GM18873 (cell line): ENCODE data around the gene RHBDL3.
"Not testable (repeated sequence)": the region's sequence is repeated elsewhere in the genome, so short reads cannot be mapped to it uniquely, and the experiment has no call there.

Source experiments
- ATAC-seq: cut with Tn5 transposase; IDR thresholded peaks from one replicate; pipeline ENCODE4 v1.9.1; 2021; ENCODE audit warnings: mild to moderate bottlenecking, moderate library complexity, moderate number of reproducible peaks; ENCODE audit not compliant: unreplicated experiment, low FRiP score

The RHBDL3 gene, protein sequence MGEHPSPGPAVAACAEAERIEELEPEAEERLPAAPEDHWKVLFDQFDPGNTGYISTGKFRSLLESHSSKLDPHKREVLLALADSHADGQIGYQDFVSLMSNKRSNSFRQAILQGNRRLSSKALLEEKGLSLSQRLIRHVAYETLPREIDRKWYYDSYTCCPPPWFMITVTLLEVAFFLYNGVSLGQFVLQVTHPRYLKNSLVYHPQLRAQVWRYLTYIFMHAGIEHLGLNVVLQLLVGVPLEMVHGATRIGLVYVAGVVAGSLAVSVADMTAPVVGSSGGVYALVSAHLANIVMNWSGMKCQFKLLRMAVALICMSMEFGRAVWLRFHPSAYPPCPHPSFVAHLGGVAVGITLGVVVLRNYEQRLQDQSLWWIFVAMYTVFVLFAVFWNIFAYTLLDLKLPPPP

DNA sequence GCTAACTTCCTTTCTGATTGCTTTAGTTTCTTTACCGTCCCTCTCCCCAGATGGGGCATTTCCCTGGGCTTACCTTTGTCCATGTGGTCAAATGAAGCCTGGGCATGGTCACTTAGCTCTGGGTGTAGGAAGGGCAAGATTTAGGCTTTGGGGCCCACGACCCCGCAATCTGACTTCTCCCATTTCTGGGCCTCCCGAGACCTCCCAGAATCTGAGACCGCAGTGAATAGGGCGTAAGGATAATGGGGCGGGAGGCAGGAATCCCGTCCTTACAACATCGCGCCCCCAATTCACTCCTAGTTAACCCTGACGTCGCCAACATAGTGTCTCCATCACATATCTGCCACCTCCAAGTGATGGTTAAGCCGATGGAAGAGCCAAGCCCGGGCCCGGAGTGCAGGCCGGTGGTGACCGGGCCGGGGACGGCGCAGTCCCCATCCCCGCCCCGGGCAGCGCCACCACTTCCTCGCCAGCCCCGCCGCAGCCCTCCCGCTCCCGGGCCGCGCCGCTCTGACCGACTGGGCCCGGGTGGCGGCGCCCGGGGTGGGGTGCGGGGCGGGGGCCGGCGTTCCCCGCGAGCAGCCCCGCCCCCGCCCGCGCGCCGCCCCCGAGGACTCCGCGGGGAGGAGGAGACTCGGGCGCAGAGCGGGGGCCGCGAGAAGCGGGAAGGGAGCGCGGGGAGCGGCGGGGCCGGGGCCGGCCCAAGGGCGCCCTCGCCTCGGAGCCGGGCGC is at the start of gene RHBDL3:
TSS of gene RHBDL3 (plus strand) at position 641 of the 732 bp plus-strand sequence. CDS start 358 bp downstream, outside the sequence.
- ATAC-seq = no peak

DNA sequence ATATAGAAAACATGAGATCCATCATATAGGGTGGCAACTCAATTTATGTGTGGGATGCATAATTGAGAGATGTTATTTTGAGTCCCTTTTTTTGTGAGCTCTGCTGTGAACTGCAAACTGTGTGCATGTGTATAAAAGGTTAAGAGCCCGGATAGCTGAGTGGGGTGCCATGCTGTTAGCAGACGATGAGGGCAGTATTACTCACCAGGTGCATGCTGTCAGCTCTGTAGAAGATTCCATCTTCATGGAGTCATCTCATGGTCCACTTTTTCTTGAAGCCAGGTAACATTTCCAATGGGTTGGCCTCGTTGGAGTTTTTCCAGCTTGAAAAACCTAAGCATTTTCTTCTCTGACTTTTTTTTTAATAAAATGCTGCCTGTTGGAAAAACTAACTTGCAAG is 43.0 kb upstream of the RHBDL3 start:
- ATAC-seq = no peak

DNA sequence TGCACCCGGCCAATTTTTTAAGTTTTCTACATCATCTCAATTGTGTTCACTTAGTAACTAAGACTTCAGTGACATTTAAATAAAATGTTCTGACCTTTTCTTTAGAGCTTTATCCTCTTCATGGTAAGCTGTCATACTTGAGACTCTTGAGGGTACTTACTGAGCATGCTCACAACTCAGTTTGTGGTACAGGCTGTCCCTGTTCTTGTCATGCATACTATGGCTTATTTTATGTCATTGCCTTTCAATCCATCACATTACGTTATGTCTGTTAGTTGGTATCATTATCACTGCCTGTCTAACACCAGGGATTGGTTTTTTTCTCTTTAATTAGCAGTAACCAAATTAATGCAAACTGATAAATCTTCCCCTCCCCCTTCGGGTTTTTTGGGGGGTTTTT is 41.9 kb upstream of the RHBDL3 start:
- ATAC-seq = no peak

DNA sequence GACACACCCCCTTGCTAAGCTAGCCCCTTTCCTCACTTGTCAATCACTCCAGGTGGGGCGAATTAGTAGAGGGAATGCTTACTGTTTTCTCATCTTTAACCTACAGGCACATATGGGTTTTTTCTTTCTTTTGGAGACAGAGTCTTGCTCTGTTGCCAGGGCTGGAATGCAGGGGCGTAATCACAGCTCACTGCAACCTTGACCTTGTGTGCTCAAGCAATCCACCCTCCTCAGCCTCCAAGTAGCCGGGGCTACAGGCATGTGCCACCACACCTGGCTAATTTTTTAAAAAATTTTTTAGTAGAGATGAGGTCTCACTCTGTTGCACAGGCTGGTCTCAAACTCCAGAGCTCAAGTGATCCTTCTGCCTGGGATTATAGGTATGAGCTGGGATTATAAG is 38.7 kb upstream of the RHBDL3 start:
- no peak for ATAC-seq

DNA sequence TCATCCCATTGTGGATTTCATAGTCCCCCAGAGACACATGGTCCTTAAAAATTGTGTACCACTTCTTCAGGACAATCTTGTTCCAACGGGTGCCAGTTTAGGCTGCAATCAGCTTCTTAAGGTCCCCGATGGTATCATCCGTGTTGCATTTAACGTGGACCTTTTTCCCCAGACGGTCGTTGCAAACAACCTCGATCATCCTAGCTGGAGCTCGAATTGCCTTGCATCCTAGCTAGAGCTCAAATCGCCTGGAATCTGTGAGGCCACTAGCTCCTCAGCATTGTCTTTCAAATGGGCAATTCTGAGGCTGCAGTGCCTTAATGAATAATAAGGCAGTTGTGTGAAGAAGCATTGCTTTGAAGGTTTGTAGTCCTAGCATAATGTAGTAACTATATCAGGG is 37.7 kb upstream of the RHBDL3 start:
- no peak for ATAC-seq

DNA sequence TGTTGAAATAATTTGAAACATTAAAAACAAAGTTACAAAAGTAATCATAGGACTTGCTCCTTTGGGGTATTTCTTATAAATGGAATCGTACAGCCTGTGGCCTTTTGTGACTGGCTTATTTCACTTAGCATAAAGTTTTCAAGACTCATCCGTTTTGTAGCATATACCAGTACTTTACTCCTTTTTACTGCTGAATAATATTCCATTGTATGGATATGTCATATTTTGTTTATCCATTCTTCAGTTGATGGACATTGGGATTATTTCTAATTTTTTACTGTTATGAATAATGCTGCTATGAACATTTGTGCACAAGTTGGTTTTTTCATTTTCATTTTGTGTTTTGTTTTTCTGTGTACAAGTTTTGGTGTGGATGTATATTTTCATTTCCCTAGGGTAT is 30.0 kb upstream of the RHBDL3 start:
- no peak for ATAC-seq

DNA sequence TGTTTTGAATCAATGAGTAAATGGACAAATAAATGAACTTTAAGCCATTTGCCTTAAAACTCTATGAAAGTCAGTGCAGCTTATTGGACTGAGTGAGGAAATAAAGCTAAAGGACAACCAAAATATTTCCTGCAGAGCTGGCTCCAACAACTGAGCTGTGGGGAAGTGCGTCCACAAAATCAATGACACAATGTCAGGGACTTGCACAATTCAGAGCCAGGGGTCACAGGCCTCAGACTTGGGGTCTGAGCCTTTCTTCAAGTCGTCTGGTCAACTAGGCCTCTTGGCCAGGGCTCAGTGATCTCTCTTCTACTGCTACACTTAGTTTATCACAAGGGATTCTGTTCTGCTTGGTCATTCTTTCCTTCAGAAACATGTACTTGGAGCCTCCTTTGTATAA is 26.2 kb upstream of the RHBDL3 start:
- no peak for ATAC-seq

DNA sequence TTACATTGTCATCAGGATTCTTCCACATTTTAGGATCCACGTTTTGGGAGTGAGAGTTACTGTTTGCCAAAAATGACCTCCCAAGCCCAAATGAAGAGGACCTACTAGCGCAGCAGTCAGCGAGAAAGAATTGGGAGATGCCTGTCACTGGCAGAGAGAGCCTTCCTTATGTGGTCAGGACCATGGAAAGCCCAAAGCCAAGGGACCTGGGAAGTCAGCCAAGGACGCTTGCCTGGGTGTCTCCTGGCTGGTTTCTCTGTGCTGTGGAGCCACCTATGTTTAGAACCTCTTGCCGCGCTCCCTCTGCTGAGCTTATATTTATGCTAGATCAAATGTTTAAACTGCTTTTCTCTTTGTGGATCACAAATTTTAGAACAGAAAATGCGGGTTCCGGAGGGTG is 24.9 kb upstream of the RHBDL3 start:
- ATAC-seq = no peak

DNA sequence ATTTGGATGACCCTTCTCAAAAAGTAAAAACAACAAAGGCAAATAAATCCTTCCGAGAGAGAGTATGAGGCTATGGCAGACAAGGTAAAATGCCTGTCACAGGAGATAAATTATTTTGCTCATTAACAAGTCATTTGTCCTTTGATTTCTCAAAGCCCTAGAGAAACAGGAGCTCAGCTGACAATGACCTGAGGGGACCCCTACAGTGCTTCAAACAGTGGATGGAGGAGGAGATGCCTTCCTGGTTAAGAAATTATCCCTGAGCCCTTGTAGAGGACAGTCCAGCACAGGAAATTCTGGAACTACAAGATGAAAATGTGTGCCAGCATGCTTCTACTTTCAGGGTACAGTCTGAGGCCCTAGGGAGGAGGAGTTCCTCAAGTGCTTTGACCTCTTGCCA is 24.0 kb upstream of the RHBDL3 start:
- no peak for ATAC-seq

DNA sequence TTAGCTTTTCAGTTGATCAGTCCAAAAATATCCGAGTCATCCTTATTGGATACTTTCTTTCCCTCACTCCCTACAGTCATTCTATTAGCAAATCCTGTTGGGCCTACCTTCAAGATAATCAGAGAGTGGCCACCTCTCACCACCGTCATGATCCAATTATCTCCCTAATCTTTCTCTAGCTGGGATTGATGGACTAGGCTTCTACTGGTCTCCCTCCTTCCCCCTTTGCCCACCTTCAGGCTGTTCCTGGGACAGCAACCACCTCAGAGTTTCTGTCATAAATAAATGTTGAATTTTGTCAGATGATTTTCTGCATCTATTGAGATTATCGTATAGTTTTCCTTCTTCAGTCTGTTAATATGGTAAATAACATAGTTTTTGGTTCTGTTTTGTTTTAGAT is 16.2 kb upstream of the RHBDL3 start:
- no peak for ATAC-seq

DNA sequence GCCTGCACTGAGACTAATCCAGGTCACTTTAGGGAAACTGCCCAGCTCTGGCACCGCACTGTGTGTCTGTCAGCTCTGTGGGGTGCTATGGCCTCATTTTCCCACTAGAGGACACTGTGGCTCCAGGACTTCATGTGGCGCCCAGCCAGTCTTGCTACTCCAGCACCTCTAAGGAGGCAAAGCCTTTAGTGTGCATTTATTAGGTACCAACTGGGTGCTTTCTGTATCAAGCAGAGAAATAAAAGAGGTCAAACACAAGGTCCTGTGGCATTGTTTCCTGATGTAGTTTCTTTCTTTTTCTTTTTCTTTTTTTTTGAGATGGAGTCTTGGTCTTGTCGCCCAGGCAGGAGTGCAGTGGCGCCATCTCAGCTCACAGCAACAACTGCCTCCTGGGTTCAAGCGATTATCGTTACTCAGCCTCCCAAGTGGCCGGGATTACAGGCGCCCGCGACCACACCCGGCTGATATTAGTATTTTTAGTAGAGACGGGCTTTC is 12.5 kb upstream of the RHBDL3 start:
- no peak for ATAC-seq

DNA sequence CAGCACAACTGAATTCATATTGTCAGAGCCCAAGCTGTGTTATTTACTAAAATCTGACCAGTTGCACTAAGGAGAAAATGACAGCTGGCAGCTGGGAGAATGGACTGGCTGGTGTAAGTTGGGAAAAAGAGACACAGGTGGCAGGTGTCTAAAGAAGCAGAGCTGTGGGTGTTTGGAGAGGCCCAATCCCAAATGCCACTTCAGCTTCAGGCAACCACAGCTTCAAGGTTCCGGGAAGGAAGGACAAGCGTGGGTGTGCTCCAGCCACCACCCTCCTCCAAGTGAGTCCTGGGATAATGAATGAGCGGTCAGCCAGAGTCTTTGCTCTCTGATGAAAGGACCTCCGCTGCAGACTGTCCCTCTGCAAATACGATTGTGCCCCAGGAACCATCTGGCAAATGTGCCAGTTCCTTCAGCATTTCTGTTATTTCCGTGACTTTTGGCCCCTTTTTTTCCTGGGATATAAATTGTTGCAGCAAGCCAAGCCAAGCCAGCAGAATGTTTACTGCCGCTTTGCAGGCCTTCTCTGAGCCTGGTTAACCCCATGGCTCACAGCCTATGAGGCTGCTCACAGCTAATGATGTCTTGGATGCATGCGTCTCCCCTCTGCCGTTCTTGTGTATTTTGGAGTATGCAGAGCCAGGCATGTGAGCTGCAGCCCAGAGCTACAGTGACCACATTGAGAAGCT is 9.5 kb upstream of the RHBDL3 start:
- ATAC-seq = no peak

DNA sequence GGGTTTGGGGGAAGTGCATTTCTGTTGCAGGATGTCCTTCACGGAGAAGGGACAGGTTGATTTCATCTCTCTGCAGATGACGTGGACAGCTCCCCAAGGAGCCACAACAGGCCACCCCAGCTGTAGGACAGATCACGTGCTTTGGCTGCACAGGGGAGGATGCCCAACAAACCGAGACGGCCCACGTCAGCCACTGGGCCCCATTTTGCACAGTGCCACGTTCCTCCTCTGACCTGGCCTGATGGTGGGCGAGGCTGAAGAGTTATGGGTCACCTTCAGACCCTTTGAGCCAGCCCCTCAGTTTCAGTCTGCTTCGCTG is 9.0 kb upstream of the RHBDL3 start:
- ATAC-seq = no peak

DNA sequence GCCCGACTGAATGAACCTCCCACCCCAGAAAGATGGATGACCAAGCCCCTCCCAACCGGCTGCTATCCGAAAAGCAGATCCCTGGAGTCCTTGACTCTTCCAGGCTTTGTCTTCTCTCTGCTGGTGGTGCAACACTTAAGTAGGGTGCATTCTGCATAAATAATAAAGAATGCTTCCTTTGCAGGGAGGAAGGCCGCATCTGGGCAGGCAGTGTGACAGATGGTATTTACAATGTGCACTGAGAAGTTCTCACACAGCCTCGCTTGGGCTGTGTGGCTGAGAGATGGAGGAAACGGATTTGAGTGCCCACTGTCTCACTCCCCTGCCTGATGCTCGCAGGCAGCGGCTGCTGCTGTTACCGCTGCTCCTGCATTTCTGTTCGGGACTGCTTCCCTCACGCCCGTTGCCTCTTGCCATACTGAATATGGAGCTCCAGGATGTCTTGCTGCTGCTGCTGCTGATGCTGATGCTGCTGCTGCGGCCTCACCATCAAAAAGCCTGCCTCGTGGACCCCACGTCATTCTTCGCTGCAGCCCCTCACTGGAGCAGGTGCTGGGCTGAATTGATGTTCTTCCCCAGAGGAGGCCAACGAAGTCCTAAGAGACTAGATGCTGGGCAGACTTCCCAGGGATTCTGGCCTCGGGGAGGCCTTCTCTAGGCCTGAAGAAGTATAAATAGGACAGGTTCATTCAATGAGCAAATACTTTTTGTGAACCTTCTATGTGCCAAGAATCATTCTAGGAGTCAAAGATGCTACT is 7.1 kb upstream of the RHBDL3 start:
- ATAC-seq = no peak

DNA sequence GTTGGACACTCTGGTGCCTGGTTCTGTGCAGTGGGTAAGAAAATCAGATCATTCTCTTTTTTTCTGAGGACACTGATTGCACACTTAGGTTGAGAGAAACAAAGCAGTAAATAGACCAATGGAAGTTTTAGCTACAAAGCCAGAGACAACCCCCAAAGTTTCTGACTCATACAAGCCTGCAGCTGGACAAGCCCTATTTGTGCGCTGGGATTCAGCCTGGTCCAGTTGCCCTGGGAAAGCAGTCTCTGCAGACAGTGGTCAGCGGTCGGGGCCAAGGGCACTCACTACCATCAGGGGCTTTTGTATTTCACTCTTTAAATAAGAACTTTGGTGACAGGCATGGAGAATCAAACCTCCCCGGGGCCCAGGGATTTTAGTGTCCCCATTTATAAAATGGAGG is 6.0 kb upstream of the RHBDL3 start:
- no peak for ATAC-seq

DNA sequence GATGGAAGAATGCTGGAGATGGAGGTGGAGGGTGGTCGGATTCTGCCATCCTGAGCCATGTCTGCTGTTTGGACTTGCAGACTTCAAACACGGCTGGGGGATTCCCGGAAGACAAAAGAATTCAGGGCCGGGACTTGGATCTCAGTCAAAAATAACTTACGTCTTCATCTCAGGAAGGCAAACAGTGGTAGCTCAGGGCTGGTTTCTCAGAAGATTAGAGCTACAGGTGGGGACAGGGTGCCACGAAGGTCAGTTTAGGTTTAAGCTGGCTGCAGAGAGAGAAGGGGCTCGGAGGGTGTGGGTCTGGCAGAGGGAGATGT is 4.3 kb upstream of the RHBDL3 start:
- no peak for ATAC-seq

DNA sequence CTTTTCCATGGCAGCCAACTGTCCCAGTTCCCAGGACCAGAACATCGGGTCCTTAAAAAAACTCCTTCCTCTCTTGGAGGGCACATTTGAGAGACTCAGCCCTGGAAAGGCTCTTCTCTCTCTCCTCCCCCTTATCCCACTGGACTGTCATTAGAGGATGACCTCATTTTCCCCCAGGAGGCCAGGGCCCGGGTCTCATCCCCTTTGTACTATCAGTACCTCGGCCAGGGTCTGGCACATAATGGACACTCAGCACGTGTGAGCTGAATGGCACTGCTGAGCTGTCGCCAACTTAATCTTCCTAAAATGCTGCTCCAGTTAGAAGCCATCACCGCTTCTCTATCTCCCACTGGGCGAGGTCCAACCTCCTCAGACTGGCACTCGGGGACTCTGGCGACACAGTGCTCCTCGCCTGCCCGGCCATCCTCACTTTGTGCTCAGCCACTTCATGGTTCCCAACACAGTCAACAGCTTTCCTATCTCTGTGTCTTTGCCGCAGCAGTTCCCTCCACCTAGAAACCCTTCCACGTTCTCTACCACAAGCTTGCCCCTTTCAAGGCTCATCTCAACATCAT is 3.6 kb upstream of the RHBDL3 start:
- ATAC-seq = no peak

DNA sequence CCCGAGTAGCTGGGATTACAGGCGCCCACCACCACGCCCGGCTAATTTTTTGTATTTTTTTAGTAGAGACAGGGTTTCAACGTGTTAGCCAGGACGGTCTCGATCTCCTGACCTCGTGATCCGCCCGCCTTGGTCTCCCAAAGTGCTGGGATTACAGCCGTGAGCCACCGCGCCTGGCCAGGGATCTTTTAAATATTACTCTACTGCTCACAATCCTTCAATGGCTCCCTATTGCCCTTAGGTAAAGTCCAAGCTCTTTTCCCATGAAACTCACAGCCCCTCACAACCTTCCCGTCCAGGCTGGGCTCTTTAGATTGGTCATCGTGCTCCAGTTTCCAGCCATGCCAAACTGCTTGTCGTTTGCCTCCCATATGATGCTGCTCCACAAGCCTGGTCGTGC is 2.1 kb upstream of the RHBDL3 start:
- not testable (repeated sequence) for ATAC-seq

DNA sequence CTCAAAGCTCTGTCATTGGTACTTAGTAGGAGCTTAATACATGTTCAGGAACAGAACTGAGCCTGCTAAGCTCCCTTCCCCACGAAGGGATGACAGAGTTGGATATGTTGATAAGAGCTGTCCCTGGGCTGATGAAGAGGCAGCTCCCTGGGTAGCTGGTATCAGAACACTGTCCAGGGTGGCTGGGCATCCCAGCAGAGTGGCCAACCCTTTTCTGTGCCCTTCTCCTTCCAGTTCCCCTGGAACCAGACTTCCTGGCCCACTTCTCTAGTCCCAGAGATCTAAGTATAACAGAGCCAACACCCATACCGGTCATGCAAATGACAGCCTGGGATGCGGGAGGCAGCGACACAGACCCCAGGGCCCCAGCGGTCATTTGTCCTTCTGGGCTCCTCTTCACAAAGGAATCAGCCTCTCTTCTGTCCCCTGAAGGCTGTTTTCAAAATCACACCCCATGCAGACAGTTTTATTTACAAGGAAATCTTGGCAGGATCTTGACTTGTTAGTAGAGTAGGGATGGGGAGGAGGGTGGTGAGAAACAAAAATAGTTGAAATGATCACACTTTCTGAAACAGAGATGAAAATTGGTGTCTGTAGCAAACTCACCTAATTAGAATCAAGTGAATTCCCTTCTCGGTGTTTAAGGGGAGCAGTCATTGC is 1.4 kb upstream of the RHBDL3 start:
- ATAC-seq = no peak

DNA sequence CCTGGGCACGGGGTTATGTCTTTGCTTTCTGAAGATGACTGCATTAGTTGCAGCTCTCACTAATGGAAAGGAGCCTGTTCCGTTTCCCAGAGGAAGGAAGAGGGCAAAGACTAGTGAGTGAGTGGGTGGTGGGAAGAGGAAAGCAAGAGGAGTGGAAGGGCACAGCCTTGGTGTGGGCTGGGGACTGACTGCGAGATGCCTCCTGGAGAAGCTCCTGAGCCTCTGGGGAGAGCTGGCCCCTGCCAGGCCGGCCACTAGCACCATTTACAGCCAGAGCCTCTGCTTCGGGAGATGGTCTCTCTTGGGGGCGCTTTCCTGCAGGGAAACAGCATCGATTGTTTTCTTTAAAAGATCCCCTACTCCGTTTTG is 825 bp upstream of the RHBDL3 start:
- no peak for ATAC-seq
